Activated CD8-positive, alpha-beta memory T cell treated with anti-CD3 and anti-CD28 coated beads, Interleukin-2, amount 50 U/mL, for 1 hour (primary cell): Measurements from ENCODE around the gene GPT2.
"Not testable (repeated sequence)": the region's sequence is repeated elsewhere in the genome, so short reads cannot be mapped to it uniquely, and the experiment has no call there.

ENCODE experiments used
- DNase-seq: peaks from one replicate; pipeline ENCODE4 v3.0.0-alpha.2; 2020; ENCODE audit errors: extremely low read depth

GPT2 gene

GRCh38 chr16:46866286-46866685 lies 17.9 kb upstream of the GPT2 start:
- DNase-seq, result no peak

- not testable (repeated sequence) for DNase-seq
Measured at GRCh38 chr16:46867486-46867885, 16.7 kb upstream of the GPT2 start.

DNA sequence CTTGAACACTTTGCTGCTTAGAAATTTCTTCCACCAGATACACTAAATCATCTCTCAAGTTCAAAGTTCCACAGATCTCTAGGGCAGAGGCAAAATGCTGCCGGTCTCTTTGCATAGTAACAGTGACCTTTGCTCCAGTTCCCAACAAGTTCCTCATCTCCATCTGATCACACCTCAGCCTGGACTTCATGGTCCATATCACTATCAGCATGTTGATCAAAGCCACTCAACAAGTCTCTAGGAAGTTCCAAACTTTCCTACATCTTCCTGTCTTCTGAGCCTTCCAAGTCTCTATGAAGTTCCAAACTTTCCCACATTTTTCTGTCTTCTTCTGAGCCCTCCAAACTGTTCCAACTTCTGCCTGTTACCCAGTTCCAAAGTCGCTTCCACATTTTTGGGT lies 15.3 kb upstream of the GPT2 start:
- not testable (repeated sequence) for DNase-seq

DNA sequence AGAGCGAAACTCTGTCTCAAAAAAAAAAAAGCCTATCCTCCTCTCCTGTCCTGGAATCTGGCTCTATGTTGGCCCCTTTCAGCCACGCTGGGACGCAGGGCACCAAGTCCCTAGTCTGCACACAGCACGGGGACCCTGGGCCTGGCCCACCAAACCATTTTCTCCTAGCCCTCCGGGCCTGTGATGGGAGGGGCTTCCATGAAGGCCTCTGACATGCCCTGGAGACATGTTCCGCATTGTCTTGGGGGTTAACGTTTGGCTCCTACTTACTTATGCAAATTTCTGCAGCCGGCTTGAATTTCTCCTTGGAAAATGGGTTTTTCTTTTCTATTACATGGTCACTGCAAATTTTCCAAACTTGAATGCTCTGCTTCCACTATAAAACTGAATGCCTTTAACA lies 12.6 kb upstream of the GPT2 start:
- DNase-seq, result no peak

GRCh38 chr16:46873201-46873600 lies 11.0 kb upstream of the GPT2 start:
- no peak for DNase-seq

GRCh38 chr16:46875243-46875642 lies 8.9 kb upstream of the GPT2 start:
- no peak for DNase-seq

DNA sequence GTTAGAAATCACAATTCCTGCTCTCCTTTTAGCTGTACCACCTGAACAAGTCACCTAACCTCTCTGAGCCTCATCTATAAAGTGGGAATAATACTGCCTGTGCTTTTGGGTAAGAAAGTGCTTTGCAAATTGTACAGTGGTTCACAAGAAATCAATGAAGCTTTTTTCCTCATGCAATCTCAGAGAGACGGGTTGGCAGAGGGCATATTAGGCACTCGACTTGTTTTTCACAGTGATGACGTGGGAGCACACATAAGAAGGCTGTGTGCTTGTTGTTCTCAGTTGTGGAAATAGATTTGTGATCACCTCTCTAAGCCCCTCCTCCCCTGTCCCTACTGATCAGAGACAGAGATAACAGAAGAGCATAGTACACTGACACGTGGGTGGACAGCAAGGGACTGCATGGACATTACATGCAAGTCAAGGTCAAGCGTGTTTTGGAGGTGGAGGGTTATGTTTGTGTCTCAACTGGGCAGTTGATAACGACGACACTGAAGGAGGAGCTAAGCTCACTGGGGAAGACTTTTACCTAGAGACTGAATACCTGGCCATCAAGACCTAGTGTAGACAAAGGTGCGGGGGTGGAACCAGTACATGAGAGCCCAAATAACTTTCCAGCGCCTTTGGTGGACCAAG lies 1.7 kb upstream of the GPT2 start:
- DNase-seq, result no peak

DNA sequence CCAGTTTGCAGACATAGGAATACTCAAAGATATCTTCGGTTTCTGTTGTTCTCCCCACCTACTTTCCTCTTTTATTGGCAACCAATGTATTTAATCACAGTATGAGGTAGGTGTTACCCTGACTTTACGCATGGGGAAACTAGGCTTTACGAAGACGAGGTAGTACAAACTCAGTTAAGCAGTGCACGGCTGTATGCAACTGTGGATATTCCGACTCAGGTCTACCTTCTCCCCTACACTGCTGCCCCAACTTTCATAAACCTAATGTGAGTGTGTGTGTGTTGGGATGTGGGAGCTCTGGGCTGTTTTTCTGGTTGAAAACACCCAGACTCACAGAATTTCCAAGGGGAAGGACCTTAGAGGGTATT lies 1.2 kb upstream of the GPT2 start:
- DNase-seq, result no peak

DNA sequence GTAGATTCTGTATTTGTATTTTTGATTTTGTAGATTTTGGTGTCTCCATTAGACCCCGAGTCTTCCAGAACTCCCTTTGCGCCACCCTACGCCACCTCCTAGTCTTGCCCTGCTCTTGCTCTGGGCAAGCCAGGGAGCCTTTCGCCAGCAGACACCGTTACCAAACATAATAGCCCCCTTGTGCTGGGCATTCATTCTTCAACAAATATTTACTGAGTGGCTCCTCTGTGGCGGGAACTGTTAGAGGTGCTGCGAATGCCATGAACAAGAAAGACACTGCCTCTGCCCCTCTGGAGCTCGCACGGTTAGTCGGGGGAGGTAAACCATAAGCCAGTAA lies 841 bp upstream of the GPT2 start:
- DNase-seq, result no peak

DNA sequence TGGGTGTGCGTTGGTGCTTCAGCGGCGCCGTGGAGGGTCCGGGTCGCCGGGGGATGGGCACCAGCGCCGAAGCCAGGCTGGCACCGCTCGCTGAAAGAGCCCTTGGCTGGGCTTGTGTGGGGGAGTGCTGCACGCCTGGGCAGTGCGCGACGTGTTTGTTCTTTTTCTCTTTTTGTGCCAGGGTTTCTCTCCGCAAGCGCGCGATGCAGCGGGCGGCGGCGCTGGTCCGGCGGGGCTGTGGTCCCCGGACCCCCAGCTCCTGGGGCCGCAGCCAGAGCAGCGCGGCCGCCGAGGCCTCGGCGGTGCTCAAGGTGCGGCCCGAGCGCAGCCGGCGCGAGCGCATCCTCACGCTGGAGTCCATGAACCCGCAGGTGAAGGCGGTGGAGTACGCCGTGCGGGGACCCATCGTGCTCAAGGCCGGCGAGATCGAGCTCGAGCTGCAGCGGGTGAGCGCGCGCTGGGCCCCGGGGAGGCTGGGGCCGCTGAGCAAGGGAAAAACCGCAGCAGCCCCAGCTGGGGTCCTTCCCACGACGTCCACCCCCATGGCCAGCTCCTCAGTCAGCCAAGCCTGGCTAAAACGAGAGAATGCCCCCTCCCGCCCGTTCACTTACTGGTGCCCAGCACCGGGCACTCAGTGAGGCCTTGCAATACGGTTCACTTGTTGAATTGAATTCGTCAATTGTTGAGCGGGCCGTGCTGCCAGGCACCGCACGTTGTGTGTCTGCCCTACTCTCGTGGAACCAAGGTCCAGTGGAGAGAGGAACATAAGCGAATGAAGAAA lies 541 bp downstream of the GPT2 start:
- no peak for DNase-seq

DNA sequence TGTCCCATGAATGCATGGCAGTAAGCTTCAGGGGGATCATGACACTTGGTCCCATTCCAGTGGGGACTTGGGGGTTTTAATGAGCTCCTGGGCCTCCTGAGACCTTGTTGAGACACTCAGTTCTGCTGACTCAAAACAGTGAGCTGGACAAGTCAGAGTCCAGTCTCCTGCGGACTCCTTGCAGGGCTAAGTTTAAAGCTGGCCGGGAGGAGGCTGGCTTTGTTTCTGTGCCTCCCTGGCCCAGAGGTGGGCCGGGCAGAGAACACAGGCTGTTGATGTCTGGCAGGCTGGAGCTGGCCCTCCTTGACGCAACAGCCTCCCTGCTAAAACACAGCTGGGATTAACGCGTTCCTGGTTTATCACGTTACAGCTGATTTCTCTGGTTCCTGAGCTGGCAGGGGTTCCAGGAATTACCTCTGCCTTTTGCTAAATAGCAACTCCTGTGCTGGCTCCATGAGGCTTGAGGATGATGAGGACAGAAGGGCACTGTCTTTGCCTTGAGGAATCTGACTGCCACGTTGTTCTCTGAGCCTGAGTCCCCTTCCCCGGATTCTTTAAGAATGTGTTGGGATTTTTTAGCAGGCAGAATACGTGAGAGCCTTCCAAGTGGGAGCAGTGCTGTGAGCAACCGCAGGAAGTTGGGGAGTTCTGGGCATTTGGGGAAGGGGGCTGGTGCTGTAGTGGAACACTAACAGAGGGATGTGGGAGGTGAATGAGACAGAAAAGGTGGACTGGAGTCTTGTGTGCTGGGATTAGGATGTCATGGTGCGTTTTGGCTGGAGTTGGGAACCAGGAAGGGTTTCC lies 2.0 kb downstream of the GPT2 start:
- no peak for DNase-seq

DNA sequence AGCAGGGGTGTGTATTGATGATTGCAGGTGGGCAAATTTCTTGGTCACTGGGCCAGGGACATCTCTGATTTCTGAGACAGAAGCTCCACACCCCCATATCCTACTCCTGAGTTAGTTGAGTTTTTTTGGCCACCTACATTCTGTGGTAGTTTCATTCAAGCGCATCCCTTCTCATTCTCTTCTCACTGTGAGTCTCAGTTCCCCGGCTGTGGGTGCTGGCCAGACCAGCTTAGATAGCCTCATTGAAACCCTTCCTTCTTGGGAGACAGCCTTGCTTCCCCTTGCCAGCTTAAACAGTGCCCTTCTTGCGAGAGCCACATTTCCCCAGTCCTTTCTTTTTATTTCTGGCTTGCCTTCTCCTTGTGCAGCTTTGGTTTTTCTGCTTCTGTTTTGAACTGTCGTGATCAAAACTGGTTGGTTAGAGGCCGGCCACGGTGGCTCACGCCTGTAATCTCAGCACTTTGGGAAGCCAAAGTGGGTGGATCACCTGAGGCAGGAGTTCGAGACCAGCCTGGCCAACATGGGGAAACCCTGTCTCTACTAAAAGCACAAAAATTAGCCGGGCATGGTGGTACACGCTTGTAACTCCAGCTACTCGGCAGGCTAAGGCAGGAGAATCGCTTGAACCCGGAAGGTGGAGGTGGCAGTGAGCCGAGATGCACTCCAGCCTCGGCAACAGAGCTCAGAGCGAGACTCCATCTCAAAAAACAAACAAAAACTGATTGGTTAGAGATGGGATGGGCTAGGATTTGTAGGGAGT lies 2.8 kb downstream of the GPT2 start:
- DNase-seq, result no peak

DNA sequence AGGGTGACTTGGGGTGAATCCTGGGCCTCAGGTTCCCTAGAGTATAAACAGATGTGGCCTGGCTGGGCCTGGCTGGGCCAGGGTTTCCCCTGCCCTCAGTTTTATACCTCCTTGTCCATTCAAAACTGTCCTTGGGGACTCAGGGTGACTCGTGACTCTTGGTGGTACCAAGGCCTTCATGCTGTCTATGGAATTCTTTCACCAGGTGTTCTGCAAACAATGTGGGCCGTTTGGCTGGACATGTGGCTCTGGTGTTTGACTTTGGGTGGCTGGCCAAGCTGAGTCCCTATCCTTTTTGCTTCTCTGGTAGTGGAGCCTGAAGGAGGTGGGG lies 3.3 kb downstream of the GPT2 start:
- no peak for DNase-seq

DNA sequence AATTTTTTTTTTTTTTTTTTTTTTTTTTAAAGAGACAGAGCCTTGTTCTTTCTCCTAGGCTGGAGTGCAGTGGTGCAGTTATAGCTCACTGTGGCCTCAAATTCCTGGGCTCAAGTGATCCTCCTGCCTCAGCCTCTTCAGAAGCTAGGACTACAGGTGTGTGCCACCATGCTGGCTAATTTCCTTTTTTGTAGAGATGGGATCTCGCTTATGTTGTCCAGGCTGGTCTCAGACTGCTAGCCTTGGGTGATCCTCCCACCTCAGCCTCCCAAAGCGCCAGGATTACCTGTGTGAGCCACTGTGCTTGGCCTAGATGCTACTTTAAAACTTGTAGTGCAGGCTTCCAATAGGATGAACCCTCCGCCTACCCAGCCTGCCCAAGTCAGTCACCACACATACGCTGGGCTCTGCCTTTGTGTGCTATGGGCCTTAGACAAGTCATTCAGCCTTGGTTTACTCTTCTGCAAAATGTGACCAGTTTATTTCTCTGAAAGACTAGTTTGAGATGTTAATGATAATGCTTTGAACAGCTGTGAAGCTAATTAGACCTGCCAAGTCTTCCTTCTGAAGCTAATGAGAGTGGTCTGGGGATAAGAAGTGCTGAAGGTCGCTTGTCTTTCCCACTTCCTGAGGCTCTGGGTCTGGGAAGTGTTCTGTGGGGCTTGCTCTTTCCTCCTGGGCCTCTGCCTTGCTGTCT lies 5.2 kb downstream of the GPT2 start:
- no peak for DNase-seq

DNA sequence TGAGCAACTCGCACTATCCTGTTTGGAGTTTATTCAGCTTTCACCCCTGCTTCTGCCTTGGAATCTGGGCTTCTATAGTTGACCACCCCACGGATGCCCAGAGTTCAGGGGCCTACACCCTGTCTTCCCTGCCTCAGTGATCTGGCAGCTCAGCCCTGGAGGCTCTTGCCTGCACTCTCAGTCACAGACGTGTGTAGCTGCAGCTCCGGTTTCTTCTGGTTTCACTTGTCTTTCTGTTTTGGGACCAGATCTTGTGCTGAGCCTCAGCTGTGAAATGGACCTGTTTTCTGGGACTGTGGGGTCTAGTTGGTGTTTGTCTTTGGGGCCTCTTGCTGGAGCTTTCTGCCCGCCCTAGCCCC lies 5.8 kb downstream of the GPT2 start:
- DNase-seq, result no peak

- DNase-seq, result no peak
Measured at GRCh38 chr16:46891910-46892309, 7.7 kb downstream of the GPT2 start.

DNA sequence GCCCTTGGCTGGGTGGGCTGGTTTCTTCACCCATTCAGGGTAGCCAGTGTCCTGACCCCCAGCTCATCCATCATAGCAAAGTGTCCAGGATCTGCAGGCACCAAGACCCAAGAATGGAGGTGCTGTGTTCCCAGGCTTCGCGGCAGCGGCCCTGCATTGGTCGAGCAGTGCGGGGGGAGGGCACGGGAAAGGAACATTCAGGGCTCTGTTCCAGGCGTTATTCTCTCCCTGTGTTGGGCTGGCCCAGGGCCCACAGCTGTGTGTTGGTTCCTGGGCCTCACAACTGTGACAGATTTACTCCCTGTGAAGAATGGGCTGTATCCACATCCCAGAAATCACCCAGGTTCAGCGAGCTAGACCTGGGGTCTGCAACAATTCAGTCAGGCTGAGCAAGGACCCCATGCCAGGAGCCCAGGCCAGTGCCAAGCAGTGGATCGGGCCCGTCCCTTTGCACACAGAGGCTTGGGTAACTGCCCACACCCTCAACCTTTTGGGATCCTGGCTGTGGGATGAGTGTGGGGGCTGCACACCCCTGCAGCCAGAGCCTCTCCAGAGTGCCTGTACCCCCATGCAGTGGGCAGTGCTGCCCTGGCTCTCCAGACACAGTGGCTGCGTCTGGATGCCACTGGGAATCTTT lies 10.0 kb downstream of the GPT2 start:
- DNase-seq, result no peak

DNA sequence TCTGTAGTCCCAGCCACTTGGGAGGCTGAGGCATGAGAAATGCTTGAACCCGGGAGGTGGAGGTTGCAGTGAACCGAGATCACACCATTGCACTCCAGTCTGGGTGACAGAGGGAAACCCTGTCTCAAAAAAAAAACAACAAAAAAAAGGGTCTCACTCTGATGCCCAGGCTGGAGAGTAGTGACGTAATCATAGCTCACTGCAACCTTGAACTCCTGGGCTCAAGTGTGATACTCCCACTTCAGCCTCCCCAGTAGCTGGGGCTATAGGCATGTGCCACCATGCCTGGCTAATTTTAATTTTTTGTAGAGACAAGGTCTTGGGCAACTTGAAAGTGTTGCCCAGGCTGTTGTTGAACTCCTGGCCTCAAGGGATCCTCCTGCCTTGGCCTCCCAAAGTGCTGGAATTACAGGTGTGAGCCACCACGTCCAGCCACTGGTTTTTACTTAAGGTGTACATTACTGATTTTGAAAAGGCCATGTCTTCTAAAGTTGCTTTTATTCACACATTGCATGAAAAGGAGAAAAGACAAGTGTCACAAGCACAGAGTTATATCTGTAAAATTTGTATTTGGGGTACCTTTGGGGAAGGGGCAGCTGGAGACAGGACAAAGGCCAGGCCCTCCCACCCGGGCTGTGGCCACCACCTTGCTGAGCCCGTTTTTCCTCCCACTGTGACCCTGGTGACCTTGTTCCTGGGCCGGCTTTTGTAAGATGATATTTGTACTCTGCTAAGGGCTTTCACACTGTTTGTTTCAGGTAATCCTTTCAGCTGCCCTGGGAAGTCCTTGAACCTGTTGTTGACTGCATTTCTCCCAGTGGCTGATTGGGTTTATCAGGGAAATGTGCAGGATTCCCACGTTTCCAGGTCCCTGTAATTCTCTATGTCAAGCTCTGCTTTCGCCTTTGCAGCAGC lies 11.5 kb downstream of the GPT2 start:
- no peak for DNase-seq

DNA sequence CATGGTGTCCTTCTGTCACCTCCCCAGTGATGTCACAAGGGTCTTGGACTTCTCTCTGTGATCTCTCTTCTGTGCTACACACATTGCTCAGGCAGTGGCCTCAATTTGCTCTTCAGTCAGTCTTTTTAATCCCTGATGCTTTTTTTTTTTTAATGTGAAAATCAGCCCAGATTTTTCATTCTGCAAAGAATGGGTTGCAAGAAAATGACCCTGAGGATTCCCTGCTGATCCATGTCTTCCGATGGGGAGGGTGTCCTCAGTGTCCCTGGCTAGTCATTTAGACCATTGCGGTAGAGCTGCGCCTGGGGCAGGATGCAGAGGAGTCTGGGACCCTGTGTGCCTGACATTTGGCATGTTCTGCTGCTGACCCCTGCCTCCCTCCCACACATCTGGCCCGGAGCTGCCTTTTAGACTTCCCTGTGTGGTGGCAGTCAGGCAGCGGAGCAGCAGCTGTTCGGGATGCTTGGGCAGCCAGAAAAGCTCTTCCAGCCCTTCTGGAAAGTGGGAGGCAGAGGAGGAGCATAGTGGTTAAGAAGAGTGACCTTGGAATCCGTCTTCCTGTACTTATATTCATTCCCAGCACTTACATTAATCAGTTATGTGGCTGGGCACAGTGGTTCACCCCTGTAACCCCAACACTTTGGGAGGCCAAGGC lies 12.3 kb downstream of the GPT2 start:
- DNase-seq, result no peak

GRCh38 chr16:46897471-46897870 lies 13.3 kb downstream of the GPT2 start:
- DNase-seq, result no peak
